ENCODE data around the gene NDUFA6.

- TF ChIP-seq, protein P1, sequence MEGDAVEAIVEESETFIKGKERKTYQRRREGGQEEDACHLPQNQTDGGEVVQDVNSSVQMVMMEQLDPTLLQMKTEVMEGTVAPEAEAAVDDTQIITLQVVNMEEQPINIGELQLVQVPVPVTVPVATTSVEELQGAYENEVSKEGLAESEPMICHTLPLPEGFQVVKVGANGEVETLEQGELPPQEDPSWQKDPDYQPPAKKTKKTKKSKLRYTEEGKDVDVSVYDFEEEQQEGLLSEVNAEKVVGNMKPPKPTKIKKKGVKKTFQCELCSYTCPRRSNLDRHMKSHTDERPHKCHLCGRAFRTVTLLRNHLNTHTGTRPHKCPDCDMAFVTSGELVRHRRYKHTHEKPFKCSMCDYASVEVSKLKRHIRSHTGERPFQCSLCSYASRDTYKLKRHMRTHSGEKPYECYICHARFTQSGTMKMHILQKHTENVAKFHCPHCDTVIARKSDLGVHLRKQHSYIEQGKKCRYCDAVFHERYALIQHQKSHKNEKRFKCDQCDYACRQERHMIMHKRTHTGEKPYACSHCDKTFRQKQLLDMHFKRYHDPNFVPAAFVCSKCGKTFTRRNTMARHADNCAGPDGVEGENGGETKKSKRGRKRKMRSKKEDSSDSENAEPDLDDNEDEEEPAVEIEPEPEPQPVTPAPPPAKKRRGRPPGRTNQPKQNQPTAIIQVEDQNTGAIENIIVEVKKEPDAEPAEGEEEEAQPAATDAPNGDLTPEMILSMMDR (conservative IDR thresholded peaks at IDR 0.05), result no peak
- no peak for TF ChIP-seq EZH2 (IDR thresholded peaks at IDR 0.05; ENCODE audit: low read depth)
Observed at GRCh38 chr22:42134100-42135020, 43.8 kb upstream of the NDUFA6 start.
